K562 (cell line): ENCODE data around the gene SYNJ2.

Source experiments
- MAFK ChIP-seq: IDR thresholded peaks from 2 replicates; pipeline ENCODE4 v1.6.1; 2011; ENCODE audit warnings: low read length, improper control_type of control experiment
- POLR2A ChIP-seq: fragments of 450-650 bp; conservative IDR thresholded peaks from 2 replicates; pipeline ENCODE4 v1.6.1; 2016
- SP1 ChIP-seq: sonication (generic); formaldehyde crosslinking; IDR thresholded peaks from 2 replicates; pipeline ENCODE4 v1.8.1; 2022; ENCODE audit warnings: mild to moderate bottlenecking, missing genetic modification reagents

- TF ChIP-seq MAFK (no peak), SP1 (CRISPR knock-in tag) (no peak), POLR2A (no peak)
Measured at GRCh38 chr6:158080849-158081656, 99.4 kb downstream of the SYNJ2 start.
